HS-5 (cell line): ENCODE data around the gene GCSH.
"Not testable (repeated sequence)": the region's sequence is repeated elsewhere in the genome, so short reads cannot be mapped to it uniquely, and the experiment has no call there.

Experiments used
- DNase-seq: peaks from one replicate; pipeline ENCODE4 v3.0.0-alpha.2; 2012; ENCODE audit warnings: low read depth

The GCSH gene

DNA sequence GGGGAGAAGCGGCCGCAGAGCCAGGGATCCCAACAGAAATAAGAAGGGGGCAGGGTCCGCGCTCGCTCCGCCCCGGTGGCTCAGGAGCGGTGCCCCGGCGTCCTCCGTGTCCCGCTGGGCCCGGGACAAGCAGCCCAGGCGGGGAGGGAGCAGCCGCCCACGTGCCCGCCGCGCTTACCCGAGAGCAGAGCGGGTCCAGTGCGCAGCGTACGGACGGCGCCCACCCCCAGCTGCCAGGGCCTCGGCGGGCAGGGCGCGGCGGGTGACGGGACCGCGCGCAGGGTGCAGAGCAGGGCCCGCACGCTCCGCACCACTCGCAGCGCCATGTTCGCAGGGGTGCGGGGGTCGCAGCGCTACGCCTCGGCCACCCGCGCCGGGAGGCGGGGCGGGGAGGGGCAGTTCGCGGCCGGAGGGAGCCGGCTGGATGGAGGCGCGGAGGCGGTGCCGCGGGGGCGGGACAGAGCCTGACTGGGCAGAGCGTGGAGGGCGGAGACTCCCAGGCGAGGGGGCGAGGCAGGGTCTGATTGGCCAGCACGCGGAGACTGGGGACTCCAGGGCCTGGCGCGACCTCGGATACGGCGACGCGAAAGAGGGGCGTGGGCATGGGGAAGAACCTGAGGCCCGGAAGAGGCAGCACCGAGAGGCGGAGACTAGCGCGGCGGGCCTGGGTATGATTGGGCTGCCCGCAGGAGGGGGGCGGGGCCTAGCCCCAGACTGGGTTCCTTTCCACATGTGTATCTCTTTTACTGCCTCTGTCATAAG is at the start of gene GCSH:
Gene GCSH, minus strand, starts transcription at position 443 of the 762 bp plus-strand sequence. Its CDS starts 117 bp downstream, at position 326.
- DNase-seq: peak; percentile 62

DNA sequence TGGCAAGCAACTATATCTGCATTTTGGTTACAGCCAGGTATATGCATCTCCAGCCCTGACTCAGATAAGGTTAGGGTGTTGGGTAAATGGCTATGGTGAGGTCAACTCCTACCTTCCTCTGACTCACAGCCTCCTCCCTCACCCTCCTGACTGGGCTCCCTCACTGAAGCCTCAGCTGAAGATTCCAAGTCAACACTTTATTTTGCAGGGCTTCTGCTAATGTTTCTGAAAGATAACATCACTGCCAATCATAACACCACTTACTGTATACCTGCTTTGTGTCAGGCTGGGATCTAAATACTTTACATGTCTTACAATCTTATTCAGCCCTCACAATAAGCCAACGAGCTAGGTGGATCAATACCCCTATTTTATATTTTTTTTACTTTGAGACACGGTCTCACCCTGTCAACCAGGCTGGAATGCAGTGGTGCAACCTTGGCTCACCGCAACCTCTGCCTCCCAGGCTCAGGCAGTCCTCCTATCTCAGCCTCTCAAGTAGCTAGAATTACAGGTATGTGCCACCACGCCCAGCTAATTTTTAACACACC is 47.8 kb upstream of the GCSH start:
- no peak for DNase-seq

DNA sequence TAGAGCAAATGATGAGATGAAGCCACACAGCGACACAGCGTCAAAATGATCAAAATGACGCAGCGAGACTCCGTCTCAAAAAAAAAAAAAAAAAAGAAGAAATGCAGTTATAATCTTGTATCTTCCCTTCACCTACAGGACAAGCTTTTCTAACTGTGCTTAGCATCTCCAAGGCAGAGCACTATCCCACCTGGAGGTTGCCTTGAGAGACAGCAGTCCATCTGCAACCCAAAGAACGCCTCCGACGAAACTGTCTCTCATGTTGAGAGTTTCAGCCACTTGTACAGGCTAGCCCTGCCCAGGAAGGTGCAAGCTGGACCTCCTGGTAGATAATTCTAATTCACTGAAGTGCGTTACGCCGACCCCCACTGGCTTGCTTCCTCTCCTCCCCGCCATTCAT is 46.7 kb upstream of the GCSH start:
- DNase-seq: no peak

DNA sequence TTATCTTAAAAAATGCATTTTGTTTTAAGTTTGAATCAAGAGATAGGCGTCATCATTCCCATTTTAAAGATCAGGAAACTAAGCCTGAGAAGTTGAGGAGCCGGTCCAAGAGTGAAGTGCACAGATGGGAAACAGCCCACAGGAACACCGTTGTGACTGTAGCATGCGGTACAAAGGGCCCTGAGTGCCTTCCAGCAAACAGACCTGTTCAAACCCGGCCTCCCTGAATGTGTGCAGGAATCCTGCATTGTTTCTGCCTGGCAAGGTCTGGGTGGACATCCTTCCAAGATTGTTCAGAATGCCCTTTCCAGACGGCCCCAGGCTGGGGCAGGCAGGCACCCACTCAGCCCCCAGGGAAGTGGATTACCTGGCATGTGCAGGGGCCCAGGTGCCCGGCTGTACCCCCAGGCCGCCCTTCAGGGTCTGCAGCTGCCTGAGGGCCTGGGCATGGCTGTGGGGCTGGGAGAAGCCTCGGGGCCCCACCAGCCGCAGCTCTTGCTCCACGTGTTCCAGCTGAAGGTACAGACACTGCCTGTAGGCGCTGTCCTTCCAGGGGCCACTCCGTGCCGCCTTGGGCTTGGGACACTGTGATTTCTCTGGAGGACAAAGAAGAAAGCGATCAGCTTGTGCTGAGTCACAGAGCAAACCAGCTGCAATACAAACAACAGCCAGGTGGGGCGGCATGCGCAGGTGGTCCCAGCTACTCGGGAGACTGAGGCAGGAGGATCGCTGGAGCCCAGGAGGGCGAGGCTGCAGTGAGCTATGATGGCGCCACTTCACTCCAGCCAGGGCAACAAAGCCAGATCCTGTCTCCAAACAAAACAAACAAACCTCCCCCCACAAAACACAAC is 45.0 kb upstream of the GCSH start:
- no peak for DNase-seq

DNA sequence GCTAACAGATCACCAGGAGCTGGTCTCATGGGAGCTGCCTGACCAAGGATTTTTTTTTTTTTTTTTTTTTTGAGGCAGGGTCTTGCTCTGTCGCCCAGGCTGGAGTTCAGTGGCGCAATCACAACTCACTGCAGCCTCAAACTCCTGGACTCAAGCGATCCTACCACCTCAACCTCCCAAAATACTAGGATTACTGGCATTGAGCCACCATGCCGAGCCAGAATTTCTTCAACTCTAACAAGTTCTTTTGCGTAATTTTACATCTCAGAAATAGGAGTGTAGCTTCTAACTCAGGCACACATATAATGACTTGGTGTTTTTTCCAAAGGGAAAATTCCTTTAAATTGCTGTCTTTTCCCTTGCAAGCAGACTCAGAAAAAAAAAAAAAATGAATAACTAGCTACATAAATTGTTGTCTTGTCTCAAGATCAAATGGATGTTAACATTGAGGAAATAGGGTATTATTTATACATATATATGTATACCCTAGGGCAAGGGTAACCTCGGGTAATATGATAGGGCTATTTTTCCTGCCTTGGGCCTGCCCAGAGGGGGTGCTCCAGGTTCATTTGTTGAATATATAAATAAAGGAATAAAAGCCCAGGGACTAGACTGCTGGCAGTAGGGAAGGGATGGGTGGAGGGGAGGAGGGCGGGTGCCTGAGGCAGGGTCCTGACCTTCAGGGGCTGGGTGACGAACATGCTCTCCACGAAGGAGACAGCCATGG is 42.8 kb upstream of the GCSH start:
- DNase-seq: no peak

DNA sequence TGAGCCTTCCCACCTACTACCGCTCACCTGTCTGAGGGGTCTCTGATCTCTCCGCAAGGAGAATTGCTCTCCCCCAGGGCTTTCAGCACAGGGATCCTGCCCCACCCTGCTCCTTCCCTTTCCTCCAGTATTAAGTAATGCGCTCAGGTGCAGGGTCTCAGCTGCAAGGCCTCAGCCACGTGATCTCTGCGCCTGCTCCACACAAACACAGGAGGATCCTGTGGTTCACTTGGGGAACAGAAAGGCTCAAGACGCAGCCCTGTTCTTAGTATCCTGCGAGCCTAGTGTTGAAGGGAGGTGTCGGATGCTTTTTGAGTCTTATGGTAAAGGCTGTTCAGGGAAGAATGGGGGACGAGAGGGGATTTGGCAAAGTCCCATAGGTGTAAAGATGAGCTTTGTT is 41.6 kb upstream of the GCSH start:
- no peak for DNase-seq

DNA sequence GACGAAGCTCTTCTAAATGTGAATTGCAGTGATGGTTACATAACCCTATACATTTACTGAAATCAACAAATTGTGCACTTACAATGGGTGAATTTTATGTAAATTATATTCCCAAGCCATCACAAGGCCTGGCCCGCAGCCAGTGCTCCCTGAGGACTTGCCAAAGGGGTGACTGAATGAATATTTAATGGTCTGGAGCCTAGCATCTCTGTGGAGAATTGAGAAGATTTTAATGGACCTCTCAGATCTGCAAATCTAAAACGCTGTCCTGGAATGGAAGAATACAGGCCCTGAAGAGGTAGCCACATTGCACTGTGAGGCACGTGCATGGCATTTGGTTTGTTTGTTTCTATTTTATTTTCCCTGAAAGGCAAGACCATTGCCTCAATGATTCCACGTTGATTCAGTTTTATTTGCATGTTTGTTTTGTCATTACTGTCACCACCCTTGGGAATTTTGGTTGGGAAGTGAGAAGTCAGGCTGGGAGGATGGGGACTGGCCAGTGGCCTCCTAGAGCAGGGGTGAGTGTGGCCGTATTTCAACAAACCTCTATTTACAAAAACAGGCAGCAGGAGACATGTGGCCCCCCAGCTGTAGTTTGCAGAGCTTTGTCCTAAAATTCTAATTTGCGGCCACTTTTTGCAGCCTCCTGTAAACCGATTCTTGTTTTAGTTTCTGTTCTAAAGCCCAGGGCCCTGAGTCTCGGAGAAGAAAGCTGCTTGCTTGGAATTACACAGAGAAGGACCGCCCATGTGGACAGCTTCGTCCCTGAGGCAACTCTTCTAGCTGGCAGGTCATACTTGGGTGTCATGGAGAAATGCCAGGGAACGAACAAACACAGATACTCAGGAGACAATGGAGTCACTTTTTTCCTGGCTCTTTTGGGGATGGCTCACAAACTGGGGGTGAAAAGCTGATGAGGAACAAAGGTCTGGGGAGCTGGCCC is 40.5 kb upstream of the GCSH start:
- DNase-seq: no peak

DNA sequence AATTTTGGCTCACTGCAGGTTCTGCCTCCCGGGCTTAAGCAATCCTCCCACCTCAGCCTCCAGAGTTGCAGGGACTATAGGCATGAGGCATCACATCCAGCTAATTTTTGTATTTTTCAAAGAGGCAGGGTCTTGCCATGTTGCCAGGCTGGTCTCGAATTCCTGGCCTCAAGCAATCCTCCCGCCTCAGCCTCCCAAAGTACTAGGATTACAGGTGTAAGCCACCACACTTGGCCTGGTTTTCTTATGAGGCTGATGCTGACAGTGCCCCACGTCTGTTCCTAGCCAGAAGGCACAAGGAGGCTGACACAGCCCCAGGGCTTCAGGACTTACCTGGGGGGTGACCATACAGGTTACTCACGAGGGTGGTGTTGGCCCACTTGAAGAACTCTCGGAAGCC is 33.9 kb upstream of the GCSH start:
- DNase-seq: no peak

DNA sequence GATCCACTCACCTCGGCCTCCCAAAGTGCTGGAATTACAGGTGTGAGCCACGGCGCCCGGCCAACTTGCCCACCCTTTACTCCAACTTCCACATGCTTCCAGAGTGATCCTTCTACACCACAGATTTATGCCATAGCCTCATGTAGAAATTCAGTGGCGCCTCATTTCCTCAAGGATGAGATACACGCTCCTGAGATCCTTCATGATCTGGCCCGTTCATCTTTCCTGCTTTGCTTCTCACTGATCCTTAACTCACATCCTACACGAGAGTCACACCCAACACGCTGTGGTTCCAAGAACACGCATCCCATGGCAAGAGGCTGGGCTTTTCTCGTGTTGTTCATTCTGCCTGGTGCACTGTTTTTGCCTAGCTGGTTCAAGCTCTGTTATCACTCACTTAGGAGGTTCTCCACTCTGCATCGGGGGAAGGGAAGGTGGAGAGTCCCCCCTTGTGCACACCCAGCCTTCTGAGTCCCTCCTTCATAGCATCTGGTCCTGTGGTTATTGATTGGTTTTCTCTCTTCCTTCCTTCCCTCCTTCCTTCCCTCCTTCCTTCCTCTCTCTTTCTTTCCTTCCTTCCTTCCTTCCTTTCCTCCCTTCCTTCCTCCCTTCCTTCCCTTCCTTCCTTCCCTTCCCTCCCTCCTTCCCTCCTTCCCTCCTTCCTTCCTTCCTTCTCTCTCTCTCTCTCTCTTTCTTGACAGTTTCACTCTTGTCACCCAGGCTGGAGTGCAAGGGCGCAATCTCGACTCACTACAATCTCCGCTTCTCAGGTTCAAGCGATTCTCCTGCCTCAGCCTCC is 32.7 kb upstream of the GCSH start:
- no peak for DNase-seq

DNA sequence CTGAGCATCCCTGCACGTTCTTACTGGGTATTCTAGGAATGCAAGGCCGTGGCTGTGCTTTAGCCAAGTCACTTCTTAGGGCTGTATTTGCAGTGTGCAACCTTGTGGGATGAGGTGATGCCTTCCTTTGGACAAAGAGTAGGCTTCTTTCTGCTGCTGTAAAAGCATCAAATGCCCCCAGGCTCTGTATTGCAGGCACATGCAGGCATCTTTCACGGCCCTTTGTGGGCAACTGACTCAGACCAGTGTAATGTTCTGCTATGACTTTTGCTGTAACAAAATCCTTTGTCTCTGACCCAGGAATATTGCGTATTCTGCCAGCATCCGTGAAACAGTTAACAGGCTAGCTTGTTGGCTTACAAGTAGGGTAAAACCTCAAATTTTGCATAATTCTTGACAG is 30.9 kb upstream of the GCSH start:
- DNase-seq: peak; percentile 48

DNA sequence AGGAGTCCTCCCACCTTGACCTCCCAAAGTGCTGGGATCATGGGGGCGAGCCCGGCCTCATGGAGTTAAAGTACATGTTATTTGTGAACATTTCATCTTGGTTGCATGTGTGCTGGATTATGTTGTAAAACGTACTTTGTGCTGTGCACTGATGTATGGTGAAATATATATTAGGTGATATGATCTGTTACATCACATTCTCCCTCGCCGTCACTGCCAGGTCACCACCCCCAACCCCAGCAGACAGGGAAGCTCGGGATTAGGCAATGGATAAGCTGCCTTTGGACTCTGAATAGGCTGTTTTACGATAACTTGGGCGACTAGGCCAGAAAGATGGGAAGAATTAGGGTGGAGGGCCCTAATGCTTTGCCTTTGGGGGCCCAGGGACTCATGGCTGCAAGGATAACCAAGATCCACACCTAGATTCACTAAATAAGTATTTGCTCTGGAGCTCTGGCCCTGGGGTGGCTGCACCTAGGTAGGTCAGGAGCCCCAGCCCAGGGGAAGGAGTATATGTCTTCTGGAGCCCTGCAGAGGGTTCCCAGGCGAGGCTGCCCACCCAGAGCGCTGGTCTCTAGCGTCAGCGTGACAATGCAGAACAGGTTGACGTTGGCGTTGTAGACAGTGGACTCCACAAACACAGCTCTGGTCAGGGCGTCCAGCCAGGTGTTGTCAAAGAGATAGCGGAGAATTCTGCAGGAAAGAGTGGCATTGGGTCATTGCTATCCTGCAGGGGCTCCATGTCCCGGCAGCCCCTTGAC is 27.1 kb upstream of the GCSH start:
- no peak for DNase-seq

DNA sequence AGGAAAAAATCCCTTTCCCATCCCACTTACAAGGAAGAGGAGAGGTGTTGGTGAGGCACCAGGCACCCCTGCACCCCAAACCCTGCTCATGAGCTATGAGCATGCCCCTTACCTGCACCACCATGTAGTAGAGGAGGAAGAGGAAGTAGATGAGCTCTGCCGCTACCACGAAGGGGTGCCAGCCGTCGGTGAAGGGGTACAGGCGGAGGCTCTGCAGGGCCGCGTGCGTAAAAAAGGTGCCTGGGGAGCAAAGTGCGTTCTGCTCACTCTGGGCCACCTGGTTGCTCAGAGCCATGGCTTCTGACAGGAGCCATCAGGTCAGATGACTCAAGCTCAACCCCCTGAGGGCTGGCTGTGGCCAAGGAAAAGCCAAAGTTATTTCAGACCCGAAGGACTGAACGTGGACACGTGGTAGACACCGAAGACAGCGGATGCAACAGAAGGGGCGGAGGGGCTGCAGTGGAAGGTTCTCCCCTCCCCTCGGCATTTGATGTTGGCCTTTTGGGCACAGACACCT is 25.3 kb upstream of the GCSH start:
- no peak for DNase-seq

DNA sequence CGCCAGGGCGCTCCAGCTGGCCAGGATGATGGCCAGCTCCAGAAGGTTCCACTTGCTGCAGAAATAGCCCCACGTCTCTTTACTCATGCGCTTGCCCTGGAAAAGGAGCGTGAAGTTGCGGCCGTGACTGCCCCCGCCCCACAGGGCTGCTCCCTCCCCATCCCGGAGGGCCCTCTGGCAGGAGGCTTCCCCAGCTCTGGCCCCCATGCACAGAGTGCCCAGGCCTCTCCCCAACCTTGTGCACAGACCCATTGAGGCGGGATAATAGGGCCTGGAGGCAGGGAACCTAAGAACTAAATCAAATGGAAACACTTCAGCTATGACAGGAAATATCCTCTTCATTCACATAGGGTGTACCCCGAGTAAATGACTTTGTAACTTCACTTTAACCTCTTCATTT is 21.2 kb upstream of the GCSH start:
- no peak for DNase-seq

DNA sequence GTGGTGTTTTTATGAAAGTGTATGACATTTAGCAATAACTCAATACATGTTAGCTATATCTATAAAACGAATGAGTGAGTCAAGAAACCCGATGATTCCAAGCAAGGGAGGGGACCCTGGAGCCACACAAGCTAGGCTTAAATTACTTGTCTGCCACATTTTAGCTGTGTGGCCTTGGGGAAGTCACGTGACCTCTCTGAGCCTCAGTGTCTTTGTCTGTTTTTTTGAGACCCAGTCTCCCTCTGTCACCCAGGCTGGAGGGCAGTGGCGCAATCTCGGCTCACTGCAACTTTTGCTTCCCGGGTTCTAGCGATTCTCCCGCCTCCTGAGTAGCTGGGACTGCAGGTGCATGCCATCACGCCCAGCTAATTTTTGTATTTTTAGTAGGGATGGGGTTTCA is 20.1 kb upstream of the GCSH start:
- no peak for DNase-seq

DNA sequence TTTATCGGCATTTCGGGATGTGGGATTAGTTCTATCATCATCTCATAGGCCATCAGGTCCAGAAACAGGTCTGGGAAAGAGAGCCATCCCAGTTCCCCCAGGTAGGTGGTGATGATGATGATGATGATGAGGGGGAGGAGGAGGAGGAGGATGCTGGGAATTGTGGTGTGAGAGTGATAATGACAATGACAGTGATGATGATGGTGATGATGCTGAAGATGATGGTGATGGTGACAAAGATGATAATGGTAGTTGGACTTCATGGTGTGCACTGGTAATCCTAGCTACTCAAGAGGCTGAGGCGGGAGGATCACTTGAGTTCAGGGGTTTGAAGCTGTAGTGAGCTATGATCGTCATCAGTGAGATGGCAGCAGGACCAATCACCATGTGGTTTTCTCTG is 16.3 kb upstream of the GCSH start:
- no peak for DNase-seq

DNA sequence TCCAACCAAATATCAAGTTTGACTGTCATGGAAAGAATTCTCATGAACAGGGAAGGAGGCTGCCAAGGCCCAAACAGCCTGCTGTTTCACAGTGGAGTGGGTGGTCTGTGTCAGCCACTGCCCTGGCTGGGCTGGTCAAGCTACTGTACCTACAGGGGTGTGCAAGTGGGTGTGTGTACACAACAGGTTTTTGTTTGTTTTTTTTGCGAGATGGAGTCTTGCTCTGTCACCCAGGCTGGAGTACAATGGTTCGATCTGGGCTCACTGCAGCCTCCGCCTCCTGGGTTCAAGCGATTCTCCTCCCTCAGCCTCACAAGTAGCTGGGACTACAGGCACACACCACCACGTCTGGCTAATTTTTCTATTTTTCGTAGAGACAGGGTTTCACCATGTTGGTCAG is 13.1 kb upstream of the GCSH start:
- DNase-seq: not testable (repeated sequence)

DNA sequence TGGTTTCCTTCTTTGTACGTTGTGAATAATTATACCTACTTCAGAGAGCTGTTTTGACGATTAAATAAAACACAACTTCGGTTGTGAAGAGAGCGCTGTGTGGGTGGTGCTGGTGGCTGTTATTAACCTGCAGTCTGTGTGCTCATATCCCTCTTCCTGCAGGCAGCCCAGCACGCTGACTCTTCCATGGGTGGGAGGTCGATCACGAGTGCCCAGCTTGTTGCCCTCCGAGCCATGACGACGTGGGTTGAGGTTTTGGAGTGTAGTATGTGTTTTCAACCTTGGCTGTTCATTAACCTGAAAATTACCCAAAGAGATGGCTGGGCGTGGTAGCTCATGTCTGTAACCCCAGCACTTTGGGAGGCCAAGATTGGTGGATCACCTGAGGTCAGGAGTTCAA is 11.3 kb upstream of the GCSH start:
- DNase-seq: no peak

DNA sequence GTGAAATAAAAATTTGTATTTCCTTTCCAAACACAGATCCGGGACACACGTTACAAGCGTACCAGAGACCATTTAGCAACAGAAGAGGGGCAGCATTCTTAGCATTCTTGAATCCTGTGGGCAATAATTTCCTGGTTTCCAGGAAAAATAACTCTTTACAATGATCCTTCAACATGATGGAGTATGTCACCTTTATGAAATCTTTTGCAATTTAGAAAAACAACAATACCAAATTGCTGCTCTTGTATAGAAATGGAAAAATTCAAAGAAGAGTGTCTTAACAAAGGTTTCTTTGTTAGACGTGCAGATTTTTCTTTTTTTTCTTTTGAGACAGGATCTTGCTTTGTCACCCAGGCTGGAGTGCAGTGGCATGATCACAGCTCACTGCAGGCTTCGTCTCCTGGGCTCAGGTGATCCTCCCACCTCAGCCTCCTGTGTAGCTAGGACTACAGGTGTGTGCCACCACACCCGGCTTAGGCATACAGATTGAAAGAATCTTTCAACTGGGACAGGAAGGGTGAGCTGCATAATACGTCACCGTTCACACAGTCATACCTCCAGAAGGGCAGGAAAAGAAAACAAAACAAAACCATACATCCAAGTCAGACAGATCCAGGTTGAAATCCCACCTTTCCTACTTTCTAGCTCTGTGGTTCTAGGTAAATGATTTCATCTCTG is 10.8 kb upstream of the GCSH start:
- DNase-seq: no peak

DNA sequence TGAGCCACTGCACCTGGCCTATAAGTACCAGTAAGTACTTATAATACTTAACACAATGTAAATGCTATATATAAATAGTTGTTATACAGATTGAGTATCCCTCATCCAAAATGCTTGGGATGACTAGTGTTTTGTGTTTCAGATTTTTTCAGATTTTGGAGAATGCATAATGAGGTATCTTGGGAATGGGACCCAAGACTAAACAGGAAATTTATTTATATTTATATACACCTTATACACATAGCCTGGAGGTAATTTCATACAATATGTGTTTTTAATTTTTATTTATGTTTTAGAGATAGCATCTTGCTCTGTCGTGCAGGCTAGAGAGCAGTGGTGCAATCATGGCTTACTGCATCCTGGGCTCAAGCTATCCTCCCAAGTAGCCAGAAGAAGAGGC is 9.8 kb upstream of the GCSH start:
- no peak for DNase-seq
